Ishikawa (cell line): Measurements from ENCODE around the gene RGL4.

Source experiments
- CEBPB ChIP-seq: IDR thresholded peaks from 2 replicates; pipeline ENCODE4 v1.6.1; 2012
- CREB1 ChIP-seq: IDR thresholded peaks from 2 replicates; pipeline ENCODE4 v1.6.1; 2012; ENCODE audit warnings: low read depth
- EP300 ChIP-seq: IDR thresholded peaks from 2 replicates; pipeline ENCODE4 v1.6.1; 2012; ENCODE audit warnings: borderline replicate concordance
- NFIC ChIP-seq: IDR thresholded peaks from 2 replicates; pipeline ENCODE4 v1.6.1; 2012
- RAD21 ChIP-seq: IDR thresholded peaks from 2 replicates; pipeline ENCODE4 v1.6.1; 2012; ENCODE audit warnings: low read depth
- TAF1 ChIP-seq: IDR thresholded peaks from 2 replicates; pipeline ENCODE4 v1.6.1; 2012; ENCODE audit warnings: low read depth, mild to moderate bottlenecking
- TCF12 ChIP-seq: IDR thresholded peaks from 2 replicates; pipeline ENCODE4 v1.6.1; 2012; ENCODE audit warnings: low read depth
- ZBTB7A ChIP-seq: IDR thresholded peaks from 2 replicates; pipeline ENCODE4 v1.6.1; 2012; ENCODE audit warnings: low read depth
- TF ChIP-seq, protein P1 (sequence below): IDR thresholded peaks from 2 replicates; pipeline ENCODE4 v1.6.1; 2012; ENCODE audit warnings: low read depth, mild to moderate bottlenecking
- TF ChIP-seq, protein P2 (sequence below): IDR thresholded peaks from 2 replicates; pipeline ENCODE4 v1.6.1; 2012

DNA sequence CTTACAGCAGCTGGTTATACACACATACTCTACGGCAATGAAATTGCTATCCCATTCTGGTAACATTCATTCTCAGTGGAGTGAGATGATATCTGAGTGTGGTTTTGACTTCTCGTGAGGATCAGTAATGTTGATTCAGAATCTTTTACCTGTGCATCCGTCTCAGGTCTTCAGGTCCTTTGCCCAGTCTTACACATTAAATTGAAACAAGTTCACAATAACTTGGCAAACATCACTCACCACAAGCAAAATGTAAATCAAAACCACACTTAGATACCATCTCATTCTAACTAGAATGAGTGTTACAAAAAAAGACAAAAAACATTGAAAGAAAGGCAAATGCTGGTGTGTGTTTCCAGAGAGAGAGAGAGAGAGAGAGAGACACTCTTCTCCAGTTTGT lies 14.0 kb downstream of the RGL4 start:
- TF ChIP-seq, protein P1, sequence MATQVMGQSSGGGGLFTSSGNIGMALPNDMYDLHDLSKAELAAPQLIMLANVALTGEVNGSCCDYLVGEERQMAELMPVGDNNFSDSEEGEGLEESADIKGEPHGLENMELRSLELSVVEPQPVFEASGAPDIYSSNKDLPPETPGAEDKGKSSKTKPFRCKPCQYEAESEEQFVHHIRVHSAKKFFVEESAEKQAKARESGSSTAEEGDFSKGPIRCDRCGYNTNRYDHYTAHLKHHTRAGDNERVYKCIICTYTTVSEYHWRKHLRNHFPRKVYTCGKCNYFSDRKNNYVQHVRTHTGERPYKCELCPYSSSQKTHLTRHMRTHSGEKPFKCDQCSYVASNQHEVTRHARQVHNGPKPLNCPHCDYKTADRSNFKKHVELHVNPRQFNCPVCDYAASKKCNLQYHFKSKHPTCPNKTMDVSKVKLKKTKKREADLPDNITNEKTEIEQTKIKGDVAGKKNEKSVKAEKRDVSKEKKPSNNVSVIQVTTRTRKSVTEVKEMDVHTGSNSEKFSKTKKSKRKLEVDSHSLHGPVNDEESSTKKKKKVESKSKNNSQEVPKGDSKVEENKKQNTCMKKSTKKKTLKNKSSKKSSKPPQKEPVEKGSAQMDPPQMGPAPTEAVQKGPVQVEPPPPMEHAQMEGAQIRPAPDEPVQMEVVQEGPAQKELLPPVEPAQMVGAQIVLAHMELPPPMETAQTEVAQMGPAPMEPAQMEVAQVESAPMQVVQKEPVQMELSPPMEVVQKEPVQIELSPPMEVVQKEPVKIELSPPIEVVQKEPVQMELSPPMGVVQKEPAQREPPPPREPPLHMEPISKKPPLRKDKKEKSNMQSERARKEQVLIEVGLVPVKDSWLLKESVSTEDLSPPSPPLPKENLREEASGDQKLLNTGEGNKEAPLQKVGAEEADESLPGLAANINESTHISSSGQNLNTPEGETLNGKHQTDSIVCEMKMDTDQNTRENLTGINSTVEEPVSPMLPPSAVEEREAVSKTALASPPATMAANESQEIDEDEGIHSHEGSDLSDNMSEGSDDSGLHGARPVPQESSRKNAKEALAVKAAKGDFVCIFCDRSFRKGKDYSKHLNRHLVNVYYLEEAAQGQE, result no peak
- TF ChIP-seq CREB1 (no peak), RAD21 (no peak), EP300 (no peak), CEBPB (no peak), TCF12 (no peak), TAF1 (no peak), NFIC (no peak), ZBTB7A (no peak)
- TF ChIP-seq, protein P2, sequence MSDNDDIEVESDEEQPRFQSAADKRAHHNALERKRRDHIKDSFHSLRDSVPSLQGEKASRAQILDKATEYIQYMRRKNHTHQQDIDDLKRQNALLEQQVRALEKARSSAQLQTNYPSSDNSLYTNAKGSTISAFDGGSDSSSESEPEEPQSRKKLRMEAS, result no peak
